GM19025 (cell line): ENCODE results near the gene EP400.

Experiments
- ATAC-seq: cut with Tn5 transposase; IDR thresholded peaks from one replicate; pipeline ENCODE4 v1.9.1; 2021; ENCODE audit warnings: mild to moderate bottlenecking, low read depth, moderate library complexity; ENCODE audit not compliant: unreplicated experiment

Gene EP400

DNA sequence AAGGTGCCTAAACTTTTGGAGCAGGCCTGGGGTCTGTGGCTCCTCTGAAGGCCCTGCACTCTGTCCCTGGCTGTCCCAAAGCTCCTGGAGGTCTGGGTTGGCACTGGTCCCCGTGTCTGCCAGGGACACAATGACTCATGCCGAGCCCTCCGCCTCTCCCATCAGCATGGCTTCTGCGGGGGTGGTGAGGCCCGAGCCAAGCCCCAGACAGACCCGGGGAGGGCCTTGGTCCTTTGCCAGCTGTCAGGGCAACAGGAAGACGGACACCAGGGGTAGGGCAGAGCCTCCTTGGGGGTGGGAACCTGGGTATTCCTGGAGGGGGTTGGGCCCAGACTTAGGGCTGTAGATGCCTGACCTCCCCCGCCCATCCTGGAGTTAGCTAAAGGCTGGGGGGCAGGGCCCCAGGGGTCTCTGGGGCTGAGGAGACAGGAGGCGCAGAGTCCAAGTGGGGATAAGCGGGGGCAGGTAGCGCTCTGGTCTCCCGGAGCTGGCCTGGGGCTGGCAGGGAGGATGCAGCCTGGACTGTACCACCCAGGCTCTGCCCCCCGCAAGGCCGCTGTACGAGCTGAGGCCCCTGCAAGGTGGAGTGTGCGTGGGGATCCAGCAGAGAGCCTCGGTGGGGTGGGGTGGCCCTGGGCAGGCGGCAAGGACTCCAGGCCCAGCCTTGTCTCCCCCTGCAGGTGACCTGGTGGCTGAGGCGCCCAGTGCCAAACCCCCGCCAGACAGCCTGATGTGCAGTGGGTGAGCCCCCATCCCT, 37.0 kb upstream of the EP400 start:
- ATAC-seq = no peak

DNA sequence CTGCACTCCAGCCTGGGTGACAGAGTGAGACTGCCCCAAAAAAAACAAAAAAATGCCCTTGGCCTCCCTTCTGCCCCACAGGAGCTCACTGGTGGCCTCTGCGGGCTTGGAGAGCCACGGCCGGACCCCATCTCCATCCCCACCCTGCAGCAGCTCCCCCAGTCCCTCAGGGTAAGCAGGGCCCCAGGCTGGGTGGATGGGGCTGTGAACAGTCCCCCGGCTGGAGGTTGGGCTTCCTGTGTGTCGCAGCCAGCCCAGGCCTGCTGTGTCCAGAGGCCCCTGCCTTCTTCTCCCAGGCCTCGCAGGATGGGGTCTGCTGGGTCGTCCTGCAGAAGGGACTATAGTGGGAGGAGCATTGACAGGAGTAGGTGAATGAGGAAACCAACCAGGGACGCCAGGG, 36.1 kb upstream of the EP400 start:
- ATAC-seq = no peak

DNA sequence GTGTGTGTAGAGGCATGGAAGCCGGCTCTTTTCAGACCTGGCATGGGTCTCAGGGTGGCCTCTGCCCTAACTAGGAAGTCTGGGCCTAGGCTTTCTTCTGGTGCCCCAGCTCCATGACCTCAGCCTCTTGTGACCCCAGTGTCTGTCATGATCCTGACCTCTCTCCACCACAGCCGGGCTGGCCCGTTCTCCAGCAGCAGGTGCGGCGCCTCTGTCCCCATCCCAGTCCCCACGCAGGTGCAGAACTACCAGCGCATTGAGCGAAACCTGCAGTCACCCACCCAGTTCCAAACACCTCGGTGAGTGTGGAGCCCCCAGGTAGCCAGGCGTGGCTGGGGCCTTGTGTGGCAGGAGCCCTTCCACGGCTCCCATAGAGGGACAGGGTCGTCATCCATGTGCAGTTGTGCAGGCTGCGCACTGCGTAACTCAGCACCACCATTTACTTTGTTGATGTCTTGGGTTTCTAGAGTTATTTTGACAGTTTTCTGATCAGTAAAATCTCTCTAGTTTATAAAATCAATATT, 35.5 kb upstream of the EP400 start:
- no peak for ATAC-seq

DNA sequence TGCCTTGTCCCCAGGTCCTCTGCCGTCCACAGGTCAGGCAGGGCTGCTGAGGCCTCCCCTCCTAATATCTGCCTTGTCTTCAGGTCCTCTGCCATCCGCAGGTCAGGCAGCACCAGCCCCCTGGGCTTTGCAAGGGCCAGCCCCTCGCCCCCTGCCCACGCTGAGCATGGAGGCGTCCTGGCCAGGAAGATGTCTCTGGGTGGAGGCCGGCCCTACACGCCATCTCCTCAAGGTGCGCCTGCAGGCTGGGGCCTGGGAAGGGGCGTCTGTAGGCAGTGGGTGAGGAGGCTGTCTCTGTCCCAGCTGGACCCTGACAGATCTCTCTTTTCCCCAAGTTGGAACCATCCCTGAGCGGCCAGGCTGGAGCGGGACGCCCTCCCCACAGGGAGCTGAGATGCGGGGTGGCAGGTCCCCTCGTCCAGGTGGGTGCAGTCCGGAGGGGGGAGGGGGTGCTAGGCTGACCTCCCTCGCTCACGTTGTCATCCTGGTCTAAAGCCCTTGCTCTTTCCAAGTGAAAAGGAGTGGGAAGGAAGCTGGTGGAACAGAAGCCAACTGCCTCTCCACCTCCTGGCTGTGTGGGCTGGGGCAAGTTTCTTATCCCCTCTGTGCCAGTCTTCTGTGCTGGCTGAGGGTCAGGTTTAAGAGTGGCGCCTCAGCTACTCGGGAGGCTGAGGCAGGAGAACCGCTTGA, 34.6 kb upstream of the EP400 start:
- ATAC-seq = no peak

DNA sequence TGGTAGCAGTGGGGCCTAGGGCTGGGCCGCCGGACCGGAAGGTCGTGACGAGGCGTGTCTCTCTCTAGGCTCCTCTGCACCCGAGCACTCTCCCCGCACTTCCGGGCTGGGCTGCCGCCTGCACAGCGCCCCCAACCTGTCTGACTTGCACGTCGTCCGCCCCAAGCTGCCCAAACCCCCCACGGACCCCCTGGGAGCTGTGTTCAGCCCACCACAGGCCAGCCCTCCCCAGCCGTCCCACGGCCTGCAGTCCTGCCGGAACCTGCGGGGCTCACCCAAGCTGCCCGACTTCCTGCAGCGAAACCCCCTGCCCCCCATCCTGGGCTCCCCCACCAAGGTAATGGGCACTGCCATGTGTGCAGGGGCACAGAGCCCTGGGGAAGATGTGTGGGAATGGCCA, 33.9 kb upstream of the EP400 start:
- no peak for ATAC-seq

DNA sequence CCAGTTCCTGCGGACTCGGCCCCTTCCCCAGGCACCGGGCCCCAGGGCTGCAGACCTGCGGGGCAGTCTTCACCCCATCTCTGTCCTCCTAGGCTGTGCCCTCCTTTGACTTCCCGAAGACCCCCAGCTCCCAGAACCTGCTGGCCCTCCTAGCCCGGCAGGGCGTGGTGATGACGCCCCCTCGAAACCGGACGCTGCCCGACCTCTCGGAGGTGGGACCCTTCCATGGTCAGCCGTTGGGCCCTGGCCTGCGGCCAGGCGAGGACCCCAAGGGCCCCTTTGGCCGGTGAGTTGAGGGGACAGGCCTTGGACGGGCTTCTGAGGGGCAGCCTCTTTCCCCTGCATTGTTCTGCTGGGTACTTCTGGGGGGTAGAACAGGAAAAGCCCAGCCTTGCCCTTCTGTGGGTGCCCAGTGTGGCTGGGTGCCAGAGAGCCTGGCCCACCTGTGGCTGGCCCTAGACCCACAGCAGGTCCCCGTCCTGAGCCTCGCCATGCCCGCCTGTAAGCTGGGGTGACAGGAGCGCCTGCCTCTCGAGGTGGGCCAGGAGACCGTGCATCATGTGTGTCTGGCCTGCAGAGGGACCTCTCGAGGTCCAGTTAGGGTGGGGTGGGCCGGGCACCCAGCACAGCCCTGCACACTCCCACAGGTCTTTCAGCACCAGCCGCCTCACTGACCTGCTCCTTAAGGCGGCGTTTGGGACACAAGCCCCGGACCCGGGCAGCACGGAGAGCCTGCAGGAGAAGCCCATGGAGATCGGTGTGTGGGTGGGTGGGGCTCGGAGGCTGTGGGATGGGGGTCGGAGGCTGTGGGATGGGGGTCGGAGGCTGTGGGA, 33.2 kb upstream of the EP400 start:
- ATAC-seq = no peak

DNA sequence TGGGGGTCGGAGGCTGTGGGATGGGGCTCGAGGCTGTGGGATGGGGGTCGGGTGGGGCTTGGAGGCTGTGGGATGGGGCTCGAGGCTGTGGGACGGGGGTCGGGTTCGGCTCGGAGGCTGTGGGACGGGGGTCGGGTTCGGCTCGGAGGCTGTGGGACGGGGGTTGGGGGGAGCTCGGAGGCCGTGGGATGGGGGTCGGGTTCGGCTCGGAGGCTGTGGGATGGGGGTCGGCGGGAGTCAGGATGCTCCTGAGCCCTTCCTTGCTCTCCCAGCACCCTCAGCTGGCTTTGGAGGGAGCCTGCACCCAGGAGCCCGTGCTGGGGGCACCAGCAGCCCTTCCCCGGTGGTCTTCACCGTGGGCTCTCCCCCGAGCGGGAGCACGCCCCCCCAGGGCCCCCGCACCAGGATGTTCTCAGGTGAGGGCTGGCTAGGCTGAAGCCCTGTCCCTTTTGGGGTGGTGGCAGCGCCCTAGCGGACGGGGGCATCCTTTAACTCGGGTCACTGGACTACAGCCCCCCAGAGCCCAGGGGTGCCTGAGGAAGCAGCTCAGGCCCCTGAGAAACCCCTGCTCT, 32.5 kb upstream of the EP400 start:
- ATAC-seq = no peak

DNA sequence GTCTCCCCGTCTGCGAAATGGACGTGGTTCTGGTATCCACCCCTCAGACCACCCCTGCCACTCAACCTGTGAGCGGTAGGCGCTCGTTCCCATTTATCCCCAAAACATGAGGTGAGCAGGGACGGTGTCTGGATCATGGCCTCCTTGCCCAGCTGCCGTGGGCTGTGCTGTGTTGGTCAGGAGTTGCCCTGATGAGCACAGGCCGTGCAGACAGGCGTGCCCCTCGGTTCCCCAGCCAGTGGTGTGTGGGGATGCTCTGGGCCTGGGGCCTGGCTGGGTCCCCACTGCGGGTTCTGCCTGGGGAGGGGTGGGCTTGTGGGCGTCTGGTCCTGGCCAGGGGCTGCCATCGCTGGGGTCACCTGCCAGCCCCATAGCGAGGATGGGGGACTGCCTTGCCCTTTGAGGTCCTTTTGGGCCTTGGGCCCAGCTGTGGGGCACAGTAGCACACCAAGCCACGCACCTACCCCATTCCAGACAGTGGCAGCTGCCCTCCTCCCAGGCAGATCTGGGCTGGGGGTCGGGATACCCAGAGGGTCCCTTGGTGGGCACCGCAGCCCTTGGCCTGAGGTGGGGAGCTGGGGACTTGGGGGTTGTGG, 31.9 kb upstream of the EP400 start:
- ATAC-seq = no peak

DNA sequence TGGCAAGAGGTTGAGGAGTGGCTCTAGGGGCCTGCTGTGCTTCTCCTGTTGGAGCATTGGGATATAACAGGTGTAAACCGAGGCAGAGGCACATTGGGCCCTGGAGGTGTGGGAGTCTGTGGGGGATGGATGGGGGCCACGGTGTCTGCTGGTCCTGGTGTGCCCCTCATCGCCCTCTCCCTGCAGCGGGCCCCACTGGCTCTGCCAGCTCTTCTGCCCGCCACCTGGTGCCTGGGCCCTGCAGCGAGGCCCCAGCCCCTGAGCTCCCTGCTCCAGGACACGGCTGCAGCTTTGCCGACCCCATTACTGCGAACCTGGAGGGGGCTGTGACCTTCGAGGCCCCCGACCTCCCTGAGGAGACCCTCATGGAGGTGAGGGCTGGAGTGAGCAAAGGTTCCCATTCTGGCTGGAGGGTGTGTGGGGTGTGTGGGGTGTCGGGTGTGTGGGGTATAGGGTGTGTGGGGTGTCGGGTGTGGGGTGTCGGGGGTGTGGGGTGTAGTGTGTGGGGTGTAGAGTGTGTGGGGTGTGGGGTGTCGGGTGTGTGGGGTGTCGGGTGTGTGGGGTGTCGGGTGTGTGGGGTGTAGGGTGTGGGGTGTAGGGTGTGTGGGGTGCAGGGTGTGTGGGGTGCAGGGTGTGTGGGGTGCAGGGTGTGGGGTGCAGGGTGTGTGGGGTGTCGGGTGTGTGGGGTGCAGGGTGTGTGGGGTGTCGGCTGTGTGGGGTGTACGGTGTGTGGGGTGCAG, 31.3 kb upstream of the EP400 start:
- ATAC-seq = no peak

DNA sequence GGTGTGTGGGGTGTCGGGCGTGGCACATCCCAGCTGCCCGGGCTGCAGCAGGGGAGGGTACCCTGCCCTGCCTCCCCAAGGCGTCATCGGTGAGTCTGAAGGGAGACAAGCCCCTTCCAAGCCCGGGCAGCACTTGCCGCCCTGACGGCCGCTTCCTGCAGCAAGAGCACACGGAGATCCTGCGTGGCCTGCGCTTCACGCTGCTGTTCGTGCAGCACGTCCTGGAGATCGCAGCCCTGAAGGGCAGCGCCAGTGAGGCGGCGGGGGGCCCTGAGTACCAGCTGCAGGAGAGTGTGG, 30.7 kb upstream of the EP400 start:
- ATAC-seq = no peak

DNA sequence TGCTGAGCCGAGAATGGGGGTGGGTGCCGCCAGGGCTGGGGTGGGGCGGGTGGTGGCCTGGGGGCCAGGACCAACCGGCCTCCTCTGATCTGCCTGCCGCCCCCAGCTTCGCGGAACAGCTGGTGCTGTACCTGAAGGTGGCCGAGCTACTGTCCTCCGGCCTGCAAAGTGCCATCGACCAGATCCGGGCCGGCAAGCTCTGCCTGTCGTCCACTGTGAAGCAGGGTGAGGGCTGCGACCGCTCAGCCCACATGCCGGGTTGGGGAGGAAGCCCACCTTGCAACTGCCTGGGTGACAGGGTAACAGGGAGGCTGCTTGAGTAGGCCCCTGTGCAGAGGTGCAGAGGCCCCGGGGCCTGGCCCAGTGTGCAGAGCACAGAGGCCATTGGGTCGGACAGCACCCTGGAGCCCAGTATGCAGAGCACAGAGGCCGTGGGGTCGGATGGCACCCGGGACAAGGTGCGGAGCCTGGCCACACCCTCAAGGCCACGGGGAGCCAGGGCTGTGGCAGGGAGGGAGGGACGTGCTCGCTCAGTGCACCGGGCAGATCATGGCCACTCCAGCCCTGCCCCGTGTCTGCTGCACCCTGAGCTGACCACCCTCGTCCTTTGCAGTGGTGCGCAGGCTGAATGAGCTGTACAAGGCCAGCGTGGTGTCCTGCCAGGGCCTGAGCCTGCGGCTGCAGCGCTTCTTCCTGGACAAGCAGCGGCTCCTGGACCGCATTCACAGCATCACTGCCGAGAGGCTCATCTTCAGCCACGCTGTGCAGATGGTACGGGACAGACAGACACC, 30.2 kb upstream of the EP400 start:
- no peak for ATAC-seq

DNA sequence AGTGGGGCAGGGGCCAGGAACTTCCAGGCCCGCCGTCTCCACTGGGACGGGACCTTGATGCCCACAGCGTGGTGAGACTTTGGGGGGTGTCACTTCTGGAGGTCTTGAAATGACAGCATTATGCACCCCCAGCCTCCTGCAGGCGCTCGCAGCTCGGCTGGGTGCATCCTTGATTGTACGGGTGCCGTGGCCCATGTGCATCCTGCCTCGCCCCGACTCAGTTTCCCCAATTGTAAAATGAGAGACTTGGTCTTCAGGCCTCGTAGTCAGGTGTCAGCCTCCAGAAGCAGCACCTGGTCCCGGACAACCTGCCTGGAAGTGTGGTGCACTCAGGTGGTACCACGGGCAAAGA, 29.6 kb upstream of the EP400 start:
- no peak for ATAC-seq

DNA sequence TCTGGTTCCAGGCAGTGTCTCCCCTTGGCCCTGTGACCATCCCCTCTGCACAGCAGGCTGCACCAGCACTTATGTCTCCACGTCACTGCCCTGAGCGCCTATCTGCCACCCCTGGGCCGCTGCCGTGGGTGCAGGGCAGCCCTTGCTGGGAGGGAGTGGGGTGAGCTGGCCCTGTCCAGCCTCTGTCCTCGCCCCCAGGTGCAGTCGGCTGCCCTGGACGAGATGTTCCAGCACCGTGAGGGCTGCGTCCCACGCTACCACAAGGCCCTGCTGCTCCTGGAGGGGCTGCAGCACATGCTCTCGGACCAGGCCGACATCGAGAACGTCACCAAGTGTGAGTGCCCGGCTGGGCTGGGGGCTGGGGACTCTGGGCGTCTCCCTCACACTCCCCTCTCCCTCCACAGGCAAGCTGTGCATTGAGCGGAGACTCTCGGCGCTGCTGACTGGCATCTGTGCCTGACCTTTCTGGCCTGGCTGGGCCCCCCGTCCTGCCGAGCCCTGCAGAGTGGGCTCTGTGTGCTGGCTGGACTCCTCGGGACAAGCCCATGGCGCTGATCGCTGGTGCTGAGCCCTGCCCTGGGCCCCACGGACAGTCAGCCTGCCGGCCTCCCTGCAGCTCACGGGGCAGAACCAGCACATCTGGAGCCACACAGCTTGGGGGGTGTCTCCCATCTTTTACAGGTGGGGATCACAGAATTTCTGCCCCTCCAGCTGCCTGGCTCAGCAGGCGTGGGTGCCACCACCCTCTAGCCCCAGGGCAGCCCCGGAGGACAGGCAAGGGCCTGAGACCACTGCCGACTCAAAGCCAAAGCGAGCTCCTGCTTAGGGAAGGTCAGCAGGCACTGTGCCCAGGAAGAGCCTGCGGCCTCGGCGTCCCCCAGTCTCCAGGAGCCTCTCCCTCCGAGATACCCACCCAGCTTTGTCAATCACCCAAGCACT, 28.6 kb upstream of the EP400 start:
- ATAC-seq = no peak

DNA sequence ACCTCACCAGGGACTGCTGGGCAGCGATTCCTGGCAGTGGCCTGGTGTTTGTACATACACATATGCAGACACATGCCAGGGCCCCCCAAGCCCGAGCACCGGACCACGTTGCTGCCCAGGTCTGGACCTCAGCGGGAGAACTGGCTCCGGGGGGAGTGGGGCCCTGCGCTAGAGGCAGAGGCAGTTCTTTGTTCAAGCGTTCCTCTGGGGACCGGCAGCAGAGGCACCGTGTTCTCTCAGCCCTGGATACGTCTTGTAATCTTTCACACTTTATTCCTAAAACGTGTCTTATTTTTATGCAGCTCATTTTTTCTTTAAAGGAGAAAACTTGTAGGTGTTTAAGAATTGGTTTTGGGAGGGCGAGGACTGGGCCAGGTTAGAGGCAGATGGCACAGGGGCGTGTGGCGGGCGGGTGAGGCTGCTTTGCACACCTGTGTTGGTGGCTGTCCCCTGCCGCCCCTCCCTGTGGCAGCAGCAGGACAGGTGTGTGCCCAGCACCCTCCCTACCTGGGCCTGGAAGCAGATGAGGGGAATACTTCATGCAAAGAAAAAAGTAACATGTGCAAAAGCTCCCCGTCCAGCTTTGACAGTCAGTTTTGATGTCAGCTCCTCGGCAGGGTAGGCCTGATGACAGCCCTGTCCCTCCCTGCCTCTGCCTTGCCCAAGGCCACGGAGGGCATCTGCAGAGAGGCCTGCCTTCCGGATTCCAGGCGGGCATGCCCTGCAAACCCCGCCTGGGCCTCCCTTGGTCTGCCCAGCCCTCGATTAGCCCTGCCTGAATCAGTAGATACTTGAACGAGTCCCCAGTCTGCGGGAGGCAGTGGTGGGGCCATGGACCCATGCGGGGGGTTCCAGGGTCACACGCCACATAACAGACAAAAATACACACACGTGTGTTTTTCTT, 27.6 kb upstream of the EP400 start:
- ATAC-seq = no peak

DNA sequence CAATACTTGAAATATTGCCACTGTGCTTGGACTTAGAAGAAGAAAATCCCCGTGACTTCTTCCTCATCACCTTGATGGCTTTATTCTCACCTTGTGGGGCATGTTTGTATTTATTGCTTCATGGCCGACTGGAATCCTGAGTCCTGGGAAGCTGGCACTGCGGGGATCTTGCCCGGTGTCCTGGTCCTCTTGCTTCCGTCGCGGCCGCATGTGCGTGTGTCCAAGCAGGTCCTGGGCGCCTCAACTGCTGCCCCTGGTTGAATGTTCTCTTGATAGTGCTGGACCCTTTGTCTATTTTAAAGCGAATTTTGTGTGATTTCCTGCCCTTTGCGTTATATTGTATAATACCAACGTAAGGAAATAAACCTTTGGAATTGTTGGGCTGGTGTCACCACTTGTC, 27.0 kb upstream of the EP400 start:
- ATAC-seq = no peak

DNA sequence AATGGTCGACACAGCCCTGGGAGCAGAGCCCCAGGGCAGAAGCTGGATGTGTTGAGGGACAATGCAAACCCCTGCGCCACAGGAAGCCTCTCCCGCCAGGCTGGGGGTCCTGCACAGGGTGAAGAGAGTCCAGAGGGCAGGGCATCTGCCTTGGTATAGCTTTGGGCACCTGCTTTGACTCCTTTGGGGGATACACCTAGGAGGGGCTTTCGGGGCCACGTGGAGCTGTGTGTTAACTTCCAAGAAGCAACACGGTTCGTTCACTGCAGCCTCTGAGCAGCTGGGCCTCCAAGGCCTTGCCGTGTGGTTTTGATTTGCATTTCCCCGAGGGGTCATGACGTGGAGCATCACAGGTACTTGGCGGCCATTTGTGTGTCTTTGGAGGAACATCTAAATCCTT, 26.5 kb upstream of the EP400 start:
- ATAC-seq = peak; percentile 72
